ENCODE results near the gene ARFRP1.

- no peak for TF ChIP-seq ZNF274 (IDR thresholded peaks at IDR 0.05; ENCODE audit: low read depth, low read length)
- TF ChIP-seq YY1 (IDR thresholded peaks at IDR 0.05; ENCODE audit: insufficient read depth, insufficient read length) = no peak
Measured at GRCh38 chr20:63706852-63707557, 771 bp downstream of the ARFRP1 start.
